GM12864 (cell line): Measurements from ENCODE around the gene TCAIM.

Experiments
- DNase-seq: peaks from one replicate; pipeline ENCODE4 v3.0.0-alpha.2; 2011; ENCODE audit warnings: low read depth
- H3K4me3 ChIP-seq: 2 replicates; pipeline ENCODE4 v1.5.1; 2011; ENCODE audit warnings: mild to moderate bottlenecking, low read depth, low read length, control low read depth
- CTCF ChIP-seq: IDR thresholded peaks from 2 replicates; pipeline ENCODE4 v1.5.1; 2011; ENCODE audit warnings: low read depth, mild to moderate bottlenecking, moderate library complexity, low read length, control low read depth, inconsistent platforms; ENCODE audit errors: missing control alignments

TCAIM gene

DNA sequence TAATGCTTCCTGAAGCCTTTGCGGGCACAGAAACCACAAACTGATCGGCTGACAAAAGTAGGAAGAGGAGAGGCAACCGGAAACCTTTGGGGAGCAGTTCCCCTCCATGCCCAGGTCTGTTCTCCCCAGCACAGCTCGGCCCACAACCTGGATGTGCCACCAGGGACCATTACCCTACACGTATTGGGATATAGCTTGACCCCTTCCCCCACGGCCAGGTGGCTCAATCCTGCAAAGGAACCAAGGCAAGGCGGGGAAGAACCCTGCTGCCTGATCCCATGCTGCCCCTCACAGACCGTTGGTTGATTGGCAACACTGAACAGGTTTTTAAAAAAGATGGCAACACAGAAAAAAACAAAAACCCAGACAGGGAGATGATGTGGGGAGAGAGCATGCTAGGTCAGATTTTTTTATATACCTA, 19.7 kb upstream of the TCAIM start:
- H3K4me3 ChIP-seq: no peak overlapping the region
- no peak for TF ChIP-seq CTCF
- no peak for DNase-seq

- TF ChIP-seq CTCF: no peak
- H3K4me3 ChIP-seq: no peak overlapping the region
- DNase-seq: no peak
Observed at GRCh38 chr3:44321335-44321734, 17.2 kb upstream of the TCAIM start.

DNA sequence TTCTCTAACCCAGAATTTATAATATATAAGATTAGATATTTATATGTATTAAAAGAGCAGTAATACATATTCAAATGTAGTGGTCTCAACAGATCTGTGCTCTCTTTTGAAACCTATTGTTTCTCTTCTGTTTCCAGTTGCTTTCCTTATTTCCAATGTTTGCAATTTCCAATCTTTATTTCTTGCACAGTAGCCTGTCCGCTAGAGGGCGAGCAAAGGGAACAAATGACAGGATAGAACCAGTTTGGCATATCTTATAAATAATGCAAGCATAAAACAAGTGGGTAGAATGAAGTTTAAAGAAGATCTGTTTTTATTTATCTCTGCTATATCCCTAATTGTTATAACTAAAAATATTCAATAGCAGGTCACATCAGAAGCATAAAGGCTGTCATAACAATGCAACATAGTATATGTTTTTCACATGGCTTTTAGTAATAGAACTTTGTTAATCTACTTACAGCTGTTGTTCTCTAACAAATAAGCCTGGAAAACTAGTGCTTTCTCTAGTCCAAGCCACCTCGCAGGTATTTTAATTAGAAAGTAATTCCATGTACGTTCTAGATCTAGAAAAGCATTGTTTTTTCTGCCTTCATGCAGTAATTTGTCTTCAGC, 15.1 kb upstream of the TCAIM start:
- H3K4me3 ChIP-seq: no peak overlapping the region
- DNase-seq: peak; percentile 10
- peak; percentile 68 for TF ChIP-seq CTCF

- no peak overlapping the region for H3K4me3 ChIP-seq
- TF ChIP-seq CTCF: no peak
- DNase-seq: no peak
Observed at GRCh38 chr3:44324584-44324983, 14.0 kb upstream of the TCAIM start.

DNA sequence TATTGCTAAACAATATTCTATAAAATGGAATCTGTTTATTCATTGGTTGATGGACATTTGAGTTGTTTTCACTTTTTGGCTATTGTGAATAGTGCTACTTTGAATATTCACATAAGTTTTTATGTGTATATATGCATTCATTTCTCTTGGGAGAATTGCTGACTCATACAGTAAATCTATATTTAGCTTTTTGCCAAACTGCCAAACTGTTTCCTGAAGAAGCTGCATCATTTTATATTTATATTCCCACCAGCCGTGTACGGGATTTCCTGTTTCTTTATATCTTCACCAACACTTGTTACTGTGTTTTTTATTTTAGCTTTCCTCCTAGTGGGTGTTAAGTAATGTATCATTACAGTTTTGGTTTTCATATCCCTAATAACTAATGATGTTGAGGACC, 12.5 kb upstream of the TCAIM start:
- TF ChIP-seq CTCF: no peak
- no peak for DNase-seq

DNA sequence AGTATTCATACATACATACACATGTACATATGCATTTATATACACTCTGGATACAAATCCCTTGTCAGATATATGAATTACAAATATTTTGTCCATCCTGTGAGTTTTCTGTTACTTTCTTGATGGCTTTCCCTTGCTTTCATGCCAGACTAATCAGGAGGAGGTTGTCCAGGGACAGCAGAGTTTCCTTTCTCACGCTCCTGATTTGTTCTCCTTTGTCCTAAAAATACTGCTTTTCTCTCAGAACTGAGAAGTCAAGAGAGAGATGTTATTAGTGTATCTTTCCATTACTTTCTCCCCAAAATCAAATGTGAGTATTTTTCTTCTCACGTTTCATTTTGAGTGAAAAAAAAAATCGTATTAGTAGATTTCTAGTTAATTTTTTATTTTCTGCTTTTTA, 12.1 kb upstream of the TCAIM start:
- no peak for DNase-seq
- TF ChIP-seq CTCF: no peak
- no peak overlapping the region for H3K4me3 ChIP-seq

More for the DNA sequence above, 12.5 kb upstream of the TCAIM start:
- H3K4me3 ChIP-seq: no peak overlapping the region

GRCh38 chr3:44329946-44330345, 8.6 kb upstream of the TCAIM start:
- DNase-seq: no peak
- H3K4me3 ChIP-seq: no peak overlapping the region
- no peak for TF ChIP-seq CTCF
